ENCODE results near the gene TPGS2.
"Not testable (repeated sequence)": the region's sequence is repeated elsewhere in the genome, so short reads cannot be mapped to it uniquely, and the experiment has no call there.

Gene TPGS2

GRCh38 chr18:36821681-36822080 lies 7.1 kb downstream of the TPGS2 start:
- no peak for DNase-seq (ENCODE audit: low read depth in 2 of 2)

GRCh38 chr18:36819621-36820020 lies 9.2 kb downstream of the TPGS2 start:
- DNase-seq (ENCODE audit: low read depth in 2 of 2): no peak

GRCh38 chr18:36818652-36819051 lies 10.2 kb downstream of the TPGS2 start:
- no peak for DNase-seq (ENCODE audit: low read depth in 2 of 2)

- DNase-seq (ENCODE audit: low read depth in 2 of 2): no peak
Observed at GRCh38 chr18:36817039-36817438, 11.8 kb downstream of the TPGS2 start.

- DNase-seq (ENCODE audit: low read depth in 2 of 2): not testable (repeated sequence)
Observed at GRCh38 chr18:36816096-36816495, 12.7 kb downstream of the TPGS2 start.

- DNase-seq (ENCODE audit: low read depth in 2 of 2): no peak
Observed at GRCh38 chr18:36814994-36815393, 13.8 kb downstream of the TPGS2 start.

- DNase-seq (ENCODE audit: low read depth in 2 of 2): no peak
Observed at GRCh38 chr18:36813824-36814223, 15.0 kb downstream of the TPGS2 start.

- no peak for DNase-seq (ENCODE audit: low read depth in 2 of 2)
Observed at GRCh38 chr18:36813101-36813775, 15.6 kb downstream of the TPGS2 start.

GRCh38 chr18:36812678-36813077 lies 16.1 kb downstream of the TPGS2 start:
- no peak for DNase-seq (ENCODE audit: low read depth in 2 of 2)

- no peak for DNase-seq (ENCODE audit: low read depth in 2 of 2)
Observed at GRCh38 chr18:36811955-36812354, 16.8 kb downstream of the TPGS2 start.

GRCh38 chr18:36811430-36811829 lies 17.4 kb downstream of the TPGS2 start:
- DNase-seq (ENCODE audit: low read depth in 2 of 2): no peak

GRCh38 chr18:36809590-36810381 lies 19.0 kb downstream of the TPGS2 start:
- no peak for DNase-seq (ENCODE audit: low read depth in 2 of 2)

- DNase-seq (ENCODE audit: low read depth in 2 of 2): no peak
Observed at GRCh38 chr18:36808681-36809080, 20.1 kb downstream of the TPGS2 start.

- no peak for DNase-seq (ENCODE audit: low read depth in 2 of 2)
Observed at GRCh38 chr18:36805105-36805504, 23.7 kb downstream of the TPGS2 start.

- no peak for DNase-seq (ENCODE audit: low read depth in 2 of 2)
Observed at GRCh38 chr18:36798738-36799473, 29.9 kb downstream of the TPGS2 start.

GRCh38 chr18:36792634-36793283 lies 36.0 kb downstream of the TPGS2 start:
- no peak for DNase-seq (ENCODE audit: low read depth in 2 of 2)

- DNase-seq (ENCODE audit: low read depth in 2 of 2): no peak
Observed at GRCh38 chr18:36786686-36787085, 42.1 kb downstream of the TPGS2 start.

GRCh38 chr18:36783792-36784191 lies 45.0 kb downstream of the TPGS2 start:
- no peak for DNase-seq (ENCODE audit: low read depth in 2 of 2)

- DNase-seq (ENCODE audit: low read depth in 2 of 2): no peak
Observed at GRCh38 chr18:36782710-36783109, 46.1 kb downstream of the TPGS2 start.

GRCh38 chr18:36780748-36781147 lies 48.1 kb downstream of the TPGS2 start:
- no peak for DNase-seq (ENCODE audit: low read depth in 2 of 2)

GRCh38 chr18:36777566-36777965 lies 51.2 kb downstream of the TPGS2 start:
- DNase-seq (ENCODE audit: low read depth in 2 of 2): no peak

- DNase-seq (ENCODE audit: low read depth in 2 of 2): no peak
Observed at GRCh38 chr18:36776650-36777049, 52.2 kb downstream of the TPGS2 start.

All from stimulated activated CD8-positive, alpha-beta memory T cell treated with anti-CD3 and anti-CD28 coated beads, Interleukin-15, amount 100 ng/mL, for 48 hours (primary cell).